ENCODE data around the gene ZNF746.

The ZNF746 gene

DNA sequence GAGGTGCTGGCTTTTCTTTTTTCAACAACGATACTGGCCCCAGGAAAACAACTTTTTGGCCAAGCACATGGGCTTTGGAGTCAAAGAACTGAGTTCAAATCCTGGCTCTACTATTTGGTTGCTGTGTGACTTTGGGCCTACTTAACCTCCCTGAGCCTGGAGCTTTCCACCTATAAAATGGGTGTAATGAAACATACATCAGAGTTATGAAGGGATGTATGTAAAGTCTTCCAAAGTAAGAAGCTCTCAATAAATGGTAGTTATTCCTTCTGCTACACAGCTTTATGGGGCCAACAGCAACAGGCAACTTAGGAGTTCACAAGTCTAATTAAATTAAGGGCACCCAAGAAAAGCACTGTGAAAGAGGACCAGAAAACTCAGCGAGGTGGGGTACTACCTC is 69.7 kb downstream of the ZNF746 start:
- DNase-seq (ENCODE audit: low read depth), result no peak

DNA sequence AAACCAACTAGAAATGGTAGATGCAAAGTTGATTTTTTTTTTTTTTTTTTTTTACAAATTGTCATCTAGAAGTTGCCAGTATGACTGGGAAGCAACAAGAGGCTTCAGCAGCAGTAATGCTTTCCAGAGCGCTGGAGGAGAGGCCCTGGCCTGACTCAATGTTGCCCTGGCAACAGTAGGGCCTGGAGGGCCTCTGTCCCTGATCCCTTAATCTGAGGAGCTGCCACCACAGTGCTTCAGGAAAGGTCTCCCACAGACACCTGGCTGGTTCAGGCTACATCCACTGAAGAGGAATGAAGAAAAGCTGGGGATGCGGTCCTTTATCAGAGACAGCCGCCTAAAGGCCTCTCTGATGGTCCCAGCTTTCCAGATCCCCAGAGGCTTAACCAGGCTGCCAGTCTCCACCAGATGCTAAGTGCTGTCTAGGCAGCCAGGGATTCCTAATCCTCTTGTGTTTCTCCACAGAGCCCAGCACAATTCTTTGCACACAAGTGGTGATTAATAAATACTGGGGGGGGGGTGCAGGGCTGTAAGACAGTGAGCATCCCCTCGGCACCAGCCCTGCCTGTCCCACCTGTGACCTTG is 70.4 kb downstream of the ZNF746 start:
- DNase-seq (ENCODE audit: low read depth), result no peak

DNA sequence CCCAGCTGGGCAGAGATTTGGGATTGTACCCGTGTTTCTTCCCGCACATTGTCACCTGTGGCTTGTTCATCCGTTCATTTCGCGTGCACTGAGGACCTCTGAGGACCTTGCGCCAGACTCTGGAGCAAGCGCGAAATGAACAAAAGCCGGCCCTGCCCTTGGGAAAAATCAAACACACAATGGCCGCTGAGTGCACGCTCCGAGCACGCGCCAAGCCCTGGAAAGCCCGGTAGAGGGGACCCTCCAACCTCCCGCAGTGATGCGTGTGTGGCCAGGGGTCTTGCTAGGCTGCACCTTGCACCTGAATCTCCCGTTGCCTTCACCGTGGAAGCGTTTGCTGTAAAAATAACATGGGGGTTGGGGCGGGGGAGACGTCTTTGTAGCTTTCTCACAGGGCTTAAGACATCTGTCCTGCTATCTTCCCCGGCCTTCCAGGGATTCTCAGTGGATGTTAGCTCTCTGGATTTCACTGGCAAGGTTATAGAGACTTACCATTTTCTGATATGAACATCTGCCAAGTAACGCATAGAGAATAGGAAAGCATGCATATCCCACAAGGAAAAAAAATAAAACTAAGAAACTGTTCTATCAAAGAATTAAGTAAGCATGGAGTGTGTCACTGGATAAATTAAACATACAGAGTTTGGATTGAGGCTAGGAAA is 74.0 kb downstream of the ZNF746 start:
- no peak for DNase-seq (ENCODE audit: low read depth)

DNA sequence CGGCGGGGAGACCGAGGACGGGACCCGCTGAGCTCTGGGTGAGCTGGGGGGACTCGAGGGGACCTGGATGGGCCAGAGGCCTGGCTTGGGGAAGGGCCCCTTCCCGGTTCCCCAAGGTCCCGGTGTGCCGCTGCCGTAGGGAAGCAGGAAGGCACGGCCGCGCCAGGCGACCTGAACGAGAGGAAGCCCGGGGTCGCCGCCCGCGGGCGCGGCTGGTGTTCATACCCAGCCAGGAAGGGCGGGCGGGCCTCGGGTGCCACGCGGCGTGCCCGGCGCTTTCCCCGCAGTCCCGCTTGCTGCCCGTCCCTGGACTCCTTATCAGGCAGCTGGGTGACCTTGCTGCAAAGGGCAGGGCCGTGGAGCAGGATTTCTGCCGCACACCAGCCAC is 74.7 kb downstream of the ZNF746 start:
- DNase-seq (ENCODE audit: low read depth), result peak; percentile 29

Data from activated T-cell treated with anti-CD3 and anti-CD28 coated beads for 48 hours (primary cell).